Type B pancreatic cell (in vitro differentiated cells): ENCODE data around the gene NAA10. TPM values are rescaled to one million over a fixed set of nuclear protein-coding genes. Genes with fewer than 3 reads are reported as not detected.

Source experiments
- DNase-seq: peaks from one replicate; pipeline ENCODE4 v3.0.0; 2021; ENCODE audit warnings: mixed read lengths; ENCODE audit not compliant: unreplicated experiment; ENCODE audit errors: extremely low spot score
- H3K27ac Mint-ChIP-seq: 2 replicates; pipeline ENCODE4 v1.8.0; 2021; ENCODE audit warnings: mild to moderate bottlenecking, mixed read lengths
- H3K27me3 Mint-ChIP-seq: 2 replicates; pipeline ENCODE4 v1.8.0; 2021; ENCODE audit warnings: mixed read lengths
- H3K36me3 Mint-ChIP-seq: 2 replicates; pipeline ENCODE4 v1.8.0; 2021; ENCODE audit warnings: mixed read lengths
- H3K4me1 Mint-ChIP-seq: one replicate; pipeline ENCODE4 v1.8.0; 2021; ENCODE audit warnings: mixed read lengths; ENCODE audit not compliant: unreplicated experiment
- H3K4me3 Mint-ChIP-seq: 2 replicates; pipeline ENCODE4 v1.8.0; 2021; ENCODE audit warnings: mild to moderate bottlenecking, mixed read lengths
- H3K9me3 Mint-ChIP-seq: 2 replicates; pipeline ENCODE4 v1.8.0; 2021; ENCODE audit warnings: mixed read lengths
- CTCF ChIP-seq: fragments of 200-600 bp; sonication (generic); conservative IDR thresholded peaks from 2 replicates; pipeline ENCODE4 v1.5.0; 2021; ENCODE audit warnings: antibody characterized with exemption, mild to moderate bottlenecking
- total RNA-seq: library from RNA; stranded (reverse); gene quantifications from 2 replicates; pipeline ENCODE4 v1.2.1, GENCODE V29; 2021; ENCODE audit warnings: low replicate concordance

NAA10 gene
- total RNA-seq, 1 donor from 2014 or later = 82.7 TPM

GRCh38 chrX:153886915-153887314, 47.9 kb downstream of the NAA10 start:
- no peaks in the 10 kb centered on the region for H3K36me3 Mint-ChIP-seq
- H3K9me3 Mint-ChIP-seq = no peaks in the 10 kb centered on the region
- peak overlapping the region; percentile 58 for H3K4me3 Mint-ChIP-seq
- H3K27ac Mint-ChIP-seq = no peak overlapping the region
- DNase-seq = no peak
- H3K27me3 Mint-ChIP-seq = peaks cover 44% of the 10 kb centered on the region
- TF ChIP-seq CTCF = no peak
- H3K4me1 Mint-ChIP-seq = no peaks in the 10 kb centered on the region

GRCh38 chrX:153885968-153886903, 48.6 kb downstream of the NAA10 start, which contains the start of gene L1CAM:
Gene L1CAM, minus strand, starts transcription at chrX:153886173. Its CDS starts 10,337 bp downstream, at chrX:153875836.
- Mint-ChIP-seq H3K27me3 (peaks cover 44% of the 10 kb centered on the region), H3K4me3 (peak within 1 kb of the TSS; percentile 58), H3K27ac (no peak within 1 kb of the TSS), H3K4me1 (no peaks in the 10 kb centered on the region), H3K9me3 (no peaks in the 10 kb centered on the region), H3K36me3 (no peaks in the 10 kb centered on the region)
- DNase-seq = no peak
- TF ChIP-seq CTCF = no peak

DNA sequence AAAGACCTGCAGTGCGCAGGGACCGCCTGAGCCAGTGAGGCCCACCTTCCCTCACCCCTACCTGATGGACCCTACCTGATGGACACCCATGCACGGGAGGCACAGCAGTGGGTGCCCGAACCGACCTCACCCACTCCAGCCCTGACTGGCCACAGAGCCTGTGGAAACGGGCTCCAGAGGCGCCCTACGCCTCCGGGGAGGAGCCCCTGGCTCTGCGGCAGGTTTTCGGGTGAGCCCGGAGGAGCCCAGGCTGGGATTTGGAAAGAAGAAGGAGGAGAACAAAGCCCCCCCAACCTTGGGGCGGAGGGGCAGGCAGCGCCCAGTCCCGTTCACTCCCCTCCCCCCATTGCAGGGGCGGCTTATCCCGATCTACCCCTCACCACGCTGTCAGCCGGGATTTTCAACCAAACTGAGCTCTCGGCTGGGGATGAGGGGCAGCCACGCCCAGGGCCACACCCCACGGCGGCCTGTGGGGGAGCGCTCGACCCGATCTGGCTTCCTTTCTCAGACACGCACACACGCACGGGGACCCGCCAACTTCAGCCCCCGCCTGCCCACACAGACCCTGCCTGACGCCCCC, 49.5 kb downstream of the NAA10 start:
- Mint-ChIP-seq H3K36me3 (no peaks in the 10 kb centered on the region), H3K9me3 (no peaks in the 10 kb centered on the region), H3K4me1 (no peaks in the 10 kb centered on the region), H3K27ac (no peak overlapping the region), H3K27me3 (peaks cover 44% of the 10 kb centered on the region), H3K4me3 (peak overlapping the region; percentile 54)
- DNase-seq = no peak
- no peak for TF ChIP-seq CTCF

DNA sequence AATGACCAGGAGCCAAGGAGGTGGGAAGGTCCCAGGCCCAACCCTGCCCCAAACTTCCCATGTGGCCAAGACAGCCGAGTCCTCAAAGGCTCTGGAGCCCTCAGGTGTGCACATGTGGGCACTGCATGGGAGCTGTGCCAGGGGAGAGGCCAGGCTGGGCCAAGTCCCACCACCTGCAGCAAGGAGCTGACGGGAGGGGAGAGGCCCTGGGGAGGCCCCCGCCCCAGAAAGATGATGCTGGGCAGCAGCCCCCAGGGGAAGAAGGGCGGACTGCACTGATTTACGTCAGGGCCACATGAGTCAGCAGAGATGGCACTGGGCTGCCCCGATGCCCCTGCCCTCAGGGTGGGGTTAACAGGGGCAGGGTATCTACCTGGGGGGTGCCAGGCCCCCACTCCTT, 50.2 kb downstream of the NAA10 start:
- TF ChIP-seq CTCF = no peak
- H3K27ac Mint-ChIP-seq = no peak overlapping the region
- peaks cover 41% of the 10 kb centered on the region for H3K27me3 Mint-ChIP-seq
- H3K4me3 Mint-ChIP-seq = peak overlapping the region; percentile 1
- no peaks in the 10 kb centered on the region for H3K4me1 Mint-ChIP-seq
- DNase-seq = no peak
- no peaks in the 10 kb centered on the region for H3K36me3 Mint-ChIP-seq
- no peaks in the 10 kb centered on the region for H3K9me3 Mint-ChIP-seq

DNA sequence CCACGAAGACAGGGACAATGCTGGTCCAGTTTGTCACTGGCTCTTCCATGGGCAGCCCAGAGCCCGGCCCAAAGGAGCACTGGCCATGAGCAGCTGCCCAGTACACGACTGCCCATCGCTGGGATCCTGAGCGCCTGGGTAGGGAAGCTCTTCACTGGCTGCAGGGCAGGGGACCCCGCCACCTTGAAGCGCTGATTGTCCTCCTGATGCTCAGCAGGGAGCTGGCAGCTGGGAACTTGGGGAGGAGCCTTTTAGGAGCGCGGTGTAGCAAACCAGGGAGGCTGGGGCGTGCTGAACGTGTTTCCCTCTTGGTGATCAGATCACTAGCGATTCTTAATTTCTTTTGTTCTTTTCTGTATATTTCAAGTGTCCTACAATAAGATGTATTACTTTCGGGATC, 50.7 kb downstream of the NAA10 start:
- Mint-ChIP-seq H3K9me3 (no peaks in the 10 kb centered on the region), H3K4me3 (peak overlapping the region; percentile 1), H3K27ac (no peak overlapping the region), H3K27me3 (peaks cover 40% of the 10 kb centered on the region), H3K4me1 (no peaks in the 10 kb centered on the region), H3K36me3 (no peaks in the 10 kb centered on the region)
- no peak for DNase-seq
- TF ChIP-seq CTCF = no peak
